22Rv1 (cell line): ENCODE measurements around the gene MDH2.
"Not testable (repeated sequence)": the region's sequence is repeated elsewhere in the genome, so short reads cannot be mapped to it uniquely, and the experiment has no call there.

ENCODE experiments used
- H3K27ac ChIP-seq: fragments of 450-650 bp; 2 replicates; pipeline ENCODE4 v1.5.1; 2017
- CTCF ChIP-seq: fragments of 450-650 bp; IDR thresholded peaks from 2 replicates; pipeline ENCODE4 v1.5.1; 2017; ENCODE audit warnings: mild to moderate bottlenecking
- ZFX ChIP-seq: fragments of 450-650 bp; IDR thresholded peaks from 2 replicates; pipeline ENCODE4 v1.6.1; 2017; ENCODE audit warnings: antibody characterized with exemption, borderline replicate concordance

MDH2 gene

GRCh38 chr7:76047811-76048667 is at the start of gene MDH2, which contains the start of gene STYXL1:
Gene MDH2 (plus strand): TSS chr7:76048106. CDS start chr7:76048161, 55 bp downstream.
Gene STYXL1 (minus strand): TSS chr7:76048000. CDS start chr7:76030523, 17,477 bp downstream.
- H3K27ac ChIP-seq = peak within 1 kb of the TSS; percentile 95
- TF ChIP-seq ZFX (no peak), CTCF (no peak)

- no peak overlapping the region for H3K27ac ChIP-seq
- TF ChIP-seq ZFX (no peak), CTCF (no peak)
Measured at GRCh38 chr7:76000566-76000965, 47.3 kb upstream of the MDH2 start.

- H3K27ac ChIP-seq = no peak overlapping the region
- TF ChIP-seq ZFX (no peak), CTCF (no peak)
Measured at GRCh38 chr7:76002139-76002538, 45.8 kb upstream of the MDH2 start.

- TF ChIP-seq ZFX (no peak), CTCF (no peak)
Measured at GRCh38 chr7:76002822-76003221, 45.1 kb upstream of the MDH2 start.

GRCh38 chr7:76003351-76003750 is 44.6 kb upstream of the MDH2 start:
- TF ChIP-seq ZFX (no peak), CTCF (no peak)
- no peak overlapping the region for H3K27ac ChIP-seq

More at GRCh38 chr7:76002822-76003221, 45.1 kb upstream of the MDH2 start:
- H3K27ac ChIP-seq = no peak overlapping the region

- not testable (repeated sequence) for H3K27ac ChIP-seq
Measured at GRCh38 chr7:76005004-76005403, 42.9 kb upstream of the MDH2 start.

GRCh38 chr7:76008156-76008687 is 39.7 kb upstream of the MDH2 start:
- TF ChIP-seq CTCF (no peak), ZFX (no peak)
- no peak overlapping the region for H3K27ac ChIP-seq
